Measurements from ENCODE around the gene SEC31B.

Gene SEC31B

GRCh38 chr10:100519311-100520051 is at the start of gene SEC31B:
SEC31B (minus strand) TSS chr10:100519861; CDS start chr10:100516952, 2,909 bp downstream.
- DNase-seq, result no peak

GRCh38 chr10:100568912-100569311 is 49.3 kb upstream of the SEC31B start:
- DNase-seq, result no peak

- no peak for DNase-seq
Observed at GRCh38 chr10:100567826-100568225, 48.2 kb upstream of the SEC31B start.

GRCh38 chr10:100567249-100567648 is 47.6 kb upstream of the SEC31B start:
- no peak for DNase-seq

- DNase-seq, result no peak
Observed at GRCh38 chr10:100566561-100566960, 46.9 kb upstream of the SEC31B start.

- DNase-seq, result no peak
Observed at GRCh38 chr10:100565206-100565985, 45.7 kb upstream of the SEC31B start.

GRCh38 chr10:100562008-100562672 is 42.5 kb upstream of the SEC31B start:
- peak; percentile 81 for DNase-seq

- DNase-seq, result no peak
Observed at GRCh38 chr10:100561005-100561404, 41.3 kb upstream of the SEC31B start.

- no peak for DNase-seq
Observed at GRCh38 chr10:100560248-100560647, 40.6 kb upstream of the SEC31B start.

- no peak for DNase-seq
Observed at GRCh38 chr10:100554902-100555301, 35.2 kb upstream of the SEC31B start.

- DNase-seq, result no peak
Observed at GRCh38 chr10:100553929-100554328, 34.3 kb upstream of the SEC31B start.

- no peak for DNase-seq
Observed at GRCh38 chr10:100551738-100552137, 32.1 kb upstream of the SEC31B start.

GRCh38 chr10:100551196-100551595 is 31.5 kb upstream of the SEC31B start:
- DNase-seq, result no peak

- DNase-seq, result no peak
Observed at GRCh38 chr10:100544950-100545349, 25.3 kb upstream of the SEC31B start.

- no peak for DNase-seq
Observed at GRCh38 chr10:100537475-100537874, 17.8 kb upstream of the SEC31B start.

- peak; percentile 94 for DNase-seq
Observed at GRCh38 chr10:100535715-100536353, 16.2 kb upstream of the SEC31B start, which contains the start of gene HIF1AN. HIF1AN (plus strand) TSS chr10:100535943; CDS start chr10:100535959, 16 bp downstream.

- no peak for DNase-seq
Observed at GRCh38 chr10:100535338-100535714, 15.7 kb upstream of the SEC31B start.

- no peak for DNase-seq
Observed at GRCh38 chr10:100534726-100535125, 15.1 kb upstream of the SEC31B start.

- DNase-seq, result peak; percentile 39
Observed at GRCh38 chr10:100531761-100532160, 12.1 kb upstream of the SEC31B start.

- DNase-seq, result peak; percentile 92
Observed at GRCh38 chr10:100529475-100530298, 10.0 kb upstream of the SEC31B start, which contains the start of gene NDUFB8. NDUFB8 (minus strand) TSS chr10:100529871; CDS start chr10:100529851, 20 bp downstream.

- no peak for DNase-seq
Observed at GRCh38 chr10:100528921-100529474, 9.3 kb upstream of the SEC31B start.

Data from activated CD4-positive, alpha-beta T cell treated with anti-CD3 and anti-CD28 coated beads, Interleukin-2, amount 50 U/mL, for 16 hours (primary cell).